NCI-H446 (cell line): ENCODE data around the gene DST.
"Not testable (repeated sequence)": the region's sequence is repeated elsewhere in the genome, so short reads cannot be mapped to it uniquely, and the experiment has no call there.

Experiments
- DNase-seq, 2 experiments: peaks; one replicate each; lab custom pipeline; 2025; lab: John Stamatoyannopoulos, UW

Gene DST

GRCh38 chr6:56571605-56572004 is 71.1 kb downstream of the DST start:
- no peak for DNase-seq

GRCh38 chr6:56570413-56571359 is 72.0 kb downstream of the DST start:
- peak in 1 of 2 experiments; percentile 10 for DNase-seq

GRCh38 chr6:56567501-56567900 is 75.2 kb downstream of the DST start:
- DNase-seq: no peak

GRCh38 chr6:56562730-56563129 is 80.0 kb downstream of the DST start:
- not testable (repeated sequence) for DNase-seq

GRCh38 chr6:56556751-56557540 is 85.7 kb downstream of the DST start:
- no peak for DNase-seq

GRCh38 chr6:56555438-56555872 is 87.2 kb downstream of the DST start:
- DNase-seq: peak in 1 of 2 experiments; percentile 14

- DNase-seq: no peak
Observed at GRCh38 chr6:56552187-56553130, 90.2 kb downstream of the DST start.

GRCh38 chr6:56551409-56552120 is 91.1 kb downstream of the DST start:
- DNase-seq: no peak

GRCh38 chr6:56550301-56550700 is 92.4 kb downstream of the DST start:
- no peak for DNase-seq

GRCh38 chr6:56549014-56549413 is 93.7 kb downstream of the DST start:
- no peak for DNase-seq

- DNase-seq: no peak
Observed at GRCh38 chr6:56547687-56548086, 95.0 kb downstream of the DST start.

GRCh38 chr6:56542364-56543331 is 100.0 kb downstream of the DST start:
- peak; percentile 90 to 95 for DNase-seq

- no peak for DNase-seq
Observed at GRCh38 chr6:56541741-56542360, 100.8 kb downstream of the DST start.

GRCh38 chr6:56541030-56541600 is 101.6 kb downstream of the DST start:
- peak in 1 of 2 experiments; percentile 30 for DNase-seq

GRCh38 chr6:56540232-56541029 is 102.3 kb downstream of the DST start:
- DNase-seq: no peak

GRCh38 chr6:56539527-56540105 is 103.1 kb downstream of the DST start:
- no peak for DNase-seq

GRCh38 chr6:56538851-56539250 is 103.8 kb downstream of the DST start:
- no peak for DNase-seq
